DMS79 treated with DMSO at 0.1 percent for 48 hours (cell line): ENCODE measurements around the gene METTL1.

ENCODE experiments used
- DNase-seq: peaks from one replicate; lab custom pipeline; 2025; lab: John Stamatoyannopoulos, UW

Gene METTL1

GRCh38 chr12:57753756-57754337 is 18.1 kb downstream of the METTL1 start:
- DNase-seq, result no peak

- no peak for DNase-seq
Observed at GRCh38 chr12:57752668-57753000, 19.3 kb downstream of the METTL1 start.

DNA sequence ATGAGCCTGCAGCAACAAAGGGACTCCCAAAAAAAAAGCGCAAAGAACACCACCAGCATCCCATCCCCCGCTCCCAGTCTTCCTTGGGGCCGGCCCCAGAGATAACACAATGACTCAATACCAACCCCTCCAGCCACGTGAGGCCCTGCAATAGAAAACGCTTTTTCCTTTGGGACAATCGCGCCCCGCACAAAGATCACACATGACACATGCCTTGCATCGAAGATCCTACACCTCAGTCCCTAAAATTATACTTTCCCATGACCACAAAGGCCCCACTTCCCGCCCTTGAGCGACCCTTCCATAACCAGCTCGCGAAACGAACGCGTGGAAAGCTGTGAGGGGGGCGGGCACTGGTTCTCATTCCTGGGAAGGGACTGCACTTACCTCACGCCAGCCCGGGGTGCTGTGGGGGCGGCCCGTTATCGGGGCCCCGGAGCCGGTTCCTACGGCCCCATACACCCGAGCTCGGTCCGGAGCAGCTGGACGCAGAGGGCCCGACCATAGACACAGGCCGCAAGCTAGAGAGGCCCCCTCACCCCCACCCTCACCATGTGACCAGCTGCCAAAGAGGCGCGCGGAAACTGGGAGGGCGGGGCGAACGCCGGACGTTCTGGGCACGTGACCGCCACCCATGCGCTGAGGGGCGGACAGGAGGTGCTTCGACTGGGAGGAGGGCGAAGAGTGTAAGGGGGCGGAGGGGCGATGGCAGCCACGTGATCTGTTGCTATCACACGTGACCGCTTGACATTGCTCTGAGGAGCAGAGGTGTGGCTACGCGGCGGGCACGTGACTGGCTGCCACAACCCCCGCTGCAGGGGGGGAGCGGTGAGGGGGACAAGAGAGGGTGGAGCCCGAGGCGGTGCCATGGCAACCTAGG is 19.9 kb downstream of the METTL1 start, which contains the start of gene CDK4:
TSS of gene CDK4 (minus strand) at position 523 of the 880 bp plus-strand sequence. CDS start 593 bp downstream, outside the sequence.
- peak; percentile 95 for DNase-seq

DNA sequence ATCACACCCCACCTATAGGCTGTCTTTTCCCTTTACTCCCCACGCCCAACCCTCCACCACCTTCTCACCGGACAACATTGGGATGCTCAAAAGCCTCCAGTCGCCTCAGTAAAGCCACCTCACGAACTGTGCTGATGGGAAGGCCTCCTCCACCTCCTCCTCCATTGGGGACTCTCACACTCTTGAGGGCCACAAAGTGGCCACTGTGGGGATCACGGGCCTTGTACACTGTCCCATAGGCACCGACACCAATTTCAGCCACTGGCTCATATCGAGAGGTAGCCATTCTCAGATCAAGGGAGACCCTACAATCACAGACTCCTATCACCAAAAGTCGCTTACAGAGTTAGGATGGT is 20.5 kb downstream of the METTL1 start:
- DNase-seq, result no peak

DNA sequence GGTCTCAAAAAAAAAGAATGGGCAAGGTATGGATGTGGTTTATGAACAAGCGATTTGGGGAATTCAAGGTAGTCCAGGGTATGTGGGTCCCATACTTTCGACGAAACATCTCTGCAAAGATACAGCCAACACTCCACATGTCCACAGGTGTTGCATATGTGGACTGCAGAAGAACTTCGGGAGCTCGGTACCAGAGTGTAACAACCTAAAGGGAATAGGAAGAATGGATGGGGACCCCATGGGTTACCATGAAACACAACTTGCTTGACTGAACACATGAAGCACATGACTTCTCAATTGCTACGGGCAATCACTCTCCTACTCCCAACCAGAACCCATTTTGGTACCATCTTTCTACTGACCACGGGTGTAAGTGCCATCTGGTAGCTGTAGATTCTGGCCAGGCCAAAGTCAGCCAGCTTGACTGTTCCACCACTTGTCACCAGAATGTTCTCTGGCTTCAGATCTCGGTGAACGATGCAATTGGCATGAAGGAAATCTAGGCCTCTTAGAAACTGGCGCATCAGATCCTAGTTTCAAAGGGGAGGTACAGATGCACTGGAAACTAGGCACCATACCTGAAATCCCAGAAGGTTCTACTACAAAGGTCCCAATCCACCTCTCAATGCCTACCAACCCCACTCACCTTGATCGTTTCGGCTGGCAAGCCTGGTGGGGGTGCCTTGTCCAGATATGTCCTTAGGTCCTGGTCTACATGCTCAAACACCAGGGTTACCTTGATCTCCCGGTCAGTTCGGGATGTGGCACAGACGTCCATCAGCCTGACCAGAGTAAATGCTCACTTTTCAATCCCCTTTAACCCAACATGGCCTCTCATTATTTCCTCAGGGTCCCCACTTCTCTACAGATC is 21.1 kb downstream of the METTL1 start:
- DNase-seq, result no peak

DNA sequence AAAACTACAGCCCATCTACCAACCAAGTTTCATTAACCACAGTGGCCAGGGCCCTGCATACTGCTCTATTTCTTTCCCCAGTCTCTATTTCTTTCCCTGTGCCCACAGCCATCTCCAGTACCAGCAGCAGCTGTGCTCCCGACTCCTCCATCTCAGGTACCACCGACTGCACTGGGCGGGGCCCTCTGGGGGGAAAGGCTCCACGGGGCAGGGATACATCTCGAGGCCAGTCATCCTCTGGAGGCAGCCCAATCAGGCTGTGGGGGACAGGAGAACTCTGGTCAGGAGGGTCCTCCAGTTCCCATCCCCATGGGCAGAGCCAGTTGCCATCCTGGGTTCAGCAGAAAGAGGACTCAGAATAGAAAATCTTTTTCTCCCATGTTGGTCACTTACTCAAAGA is 22.8 kb downstream of the METTL1 start:
- DNase-seq, result no peak

GRCh38 chr12:57746025-57746424 is 25.9 kb downstream of the METTL1 start:
- no peak for DNase-seq

DNA sequence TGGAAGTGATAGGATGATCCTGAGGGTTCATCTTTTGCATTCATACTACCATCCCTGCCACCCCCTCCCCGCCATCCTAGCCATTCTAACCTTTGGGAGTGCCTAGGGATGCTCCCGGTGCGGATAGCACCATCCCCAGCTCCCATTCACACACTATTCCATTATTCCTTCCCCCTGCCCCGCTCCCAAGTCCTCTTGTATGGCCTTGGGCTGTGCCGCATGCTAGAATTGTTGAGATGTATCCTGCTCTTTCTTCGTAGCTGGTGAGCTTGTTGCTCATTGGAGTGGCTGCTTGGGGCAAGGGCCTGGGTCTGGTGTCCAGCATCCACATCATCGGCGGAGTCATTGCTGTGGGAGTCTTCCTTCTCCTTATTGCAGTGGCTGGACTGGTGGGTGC is 26.4 kb downstream of the METTL1 start:
- no peak for DNase-seq

GRCh38 chr12:57744777-57745484 is 27.0 kb downstream of the METTL1 start, which contains the start of gene TSPAN31:
Gene TSPAN31 (plus strand): TSS chr12:57745039. CDS start chr12:57745155, 116 bp downstream.
- peak; percentile 94 for DNase-seq

DNA sequence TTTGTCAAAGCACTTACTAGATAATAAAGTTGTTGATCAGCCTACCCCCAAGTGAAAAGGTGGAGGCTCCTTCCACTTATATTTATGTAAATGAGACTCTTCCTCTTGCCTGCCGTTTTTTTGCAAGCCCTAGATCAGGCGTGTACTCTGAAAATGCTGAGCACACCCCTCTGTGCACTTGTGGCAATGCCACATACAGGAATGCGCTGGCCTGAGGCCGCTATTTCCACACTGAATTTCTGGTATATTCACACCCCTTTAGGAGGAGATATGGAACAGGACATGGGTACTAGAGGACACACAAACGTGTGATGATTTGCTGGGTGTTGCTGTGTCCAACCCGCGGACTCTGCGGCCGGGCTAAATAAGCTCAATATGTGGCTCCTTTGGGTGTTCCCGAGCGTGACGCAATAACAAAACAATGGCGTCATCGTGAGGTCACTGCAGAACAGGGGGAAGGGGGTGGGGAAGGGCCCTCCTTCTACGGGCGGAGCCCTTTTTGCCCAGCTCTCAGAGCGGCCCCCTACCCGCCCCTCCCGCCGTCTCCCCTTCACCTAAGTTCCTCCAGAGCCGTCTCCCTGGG is 27.6 kb downstream of the METTL1 start:
- DNase-seq, result peak; percentile 70

GRCh38 chr12:57743769-57744168 is 28.1 kb downstream of the METTL1 start:
- DNase-seq, result no peak

DNA sequence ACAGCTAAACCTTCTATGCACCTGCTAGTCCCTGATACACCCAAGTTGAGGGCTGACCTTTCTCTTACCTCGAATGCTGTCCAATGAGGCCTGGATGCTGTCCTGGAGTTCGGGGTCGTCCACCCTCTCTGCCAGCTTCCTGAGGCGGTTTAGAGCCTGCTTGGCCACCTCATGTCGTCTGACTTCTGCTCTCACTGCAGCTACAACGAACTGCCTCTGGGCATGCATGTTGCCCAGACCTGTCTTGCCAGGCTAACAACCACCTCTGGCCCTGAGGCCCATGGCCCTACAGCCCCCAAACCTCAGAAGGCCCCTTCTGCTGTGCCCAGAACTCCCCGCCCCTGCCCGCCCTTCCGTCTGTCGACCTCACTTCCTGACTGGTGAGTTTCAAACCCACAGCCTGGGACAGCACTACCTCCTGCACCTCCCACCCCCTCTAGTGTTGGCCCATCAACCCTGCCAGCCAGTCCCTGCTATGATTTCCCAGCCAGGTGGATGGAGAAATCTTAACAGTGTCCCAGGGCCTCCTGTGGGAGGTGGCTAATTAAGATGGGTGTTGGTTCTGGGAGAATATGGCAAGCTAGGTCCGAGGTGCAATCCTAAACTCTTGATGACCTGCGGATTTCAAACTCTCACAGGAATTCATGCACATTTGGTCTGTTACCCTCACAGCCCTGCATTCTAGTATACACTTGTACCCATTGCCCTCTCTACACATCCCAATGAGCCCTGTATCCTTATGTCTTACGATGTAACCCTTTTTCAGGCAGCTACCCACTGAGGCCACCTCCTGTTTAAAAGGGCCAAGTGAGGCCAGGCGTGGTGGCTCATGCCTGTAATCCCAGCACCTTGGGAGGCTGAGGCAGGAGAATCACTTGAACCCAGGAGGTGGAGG is 29.8 kb downstream of the METTL1 start:
- no peak for DNase-seq

- DNase-seq, result no peak
Observed at GRCh38 chr12:57741413-57741789, 30.5 kb downstream of the METTL1 start.

GRCh38 chr12:57740656-57741412 is 31.1 kb downstream of the METTL1 start:
- DNase-seq, result no peak

DNA sequence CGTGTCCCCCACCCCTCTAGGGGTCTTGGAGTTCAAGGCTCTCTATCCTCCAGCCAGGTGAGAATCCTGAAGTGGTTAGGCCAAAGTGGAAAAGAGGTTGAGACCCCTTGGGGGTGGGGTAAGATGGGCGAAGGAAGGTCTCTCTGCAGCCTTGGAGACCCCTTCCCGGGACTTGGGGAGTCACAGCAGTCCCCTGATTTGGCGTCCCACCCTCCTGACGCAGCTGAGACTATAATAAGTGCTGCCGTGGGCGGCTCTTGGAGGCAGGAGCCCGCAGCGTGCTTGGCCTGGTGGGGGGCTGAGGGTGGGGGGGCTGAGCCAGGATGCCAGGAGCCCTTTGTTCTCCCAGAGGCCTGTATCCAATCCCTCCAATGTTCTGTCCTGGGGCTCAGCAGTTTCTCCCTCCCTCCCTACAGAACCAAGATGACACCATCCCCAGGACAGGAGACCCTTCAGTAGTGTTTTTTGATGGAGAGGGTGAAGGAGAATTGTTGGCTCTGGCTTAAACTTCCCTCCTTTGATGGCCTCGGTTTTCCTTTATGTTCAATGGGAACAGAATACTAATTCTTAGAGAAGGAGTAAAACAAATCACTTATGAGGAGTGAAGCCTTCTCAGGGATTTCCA is 31.9 kb downstream of the METTL1 start:
- DNase-seq, result no peak

DNA sequence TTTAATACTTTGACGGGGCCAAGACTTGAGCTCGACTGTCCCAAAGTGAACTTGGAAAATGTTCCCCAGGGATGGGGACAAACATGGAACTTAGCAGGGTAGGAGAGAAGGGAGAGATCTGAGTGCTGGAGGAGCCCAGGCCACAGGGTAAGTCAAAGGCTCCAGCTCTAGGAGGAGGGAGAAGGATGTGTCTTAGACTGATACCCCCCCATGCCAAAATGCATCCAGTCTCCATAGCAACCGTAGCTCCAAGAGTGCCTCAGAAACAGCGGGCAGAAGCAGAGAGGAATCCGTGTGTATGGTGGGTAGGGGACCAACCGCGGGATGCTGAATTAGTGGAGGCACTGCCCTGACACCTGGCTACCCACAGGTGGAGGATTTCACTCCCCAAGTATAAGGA is 32.5 kb downstream of the METTL1 start:
- DNase-seq, result peak; percentile 26

- DNase-seq, result peak; percentile 43
Observed at GRCh38 chr12:57738661-57739237, 33.2 kb downstream of the METTL1 start, which contains the start of gene AGAP2. Gene AGAP2 (minus strand): TSS chr12:57738742. CDS start chr12:57738246, 496 bp downstream.
